Chondrocyte (in vitro differentiated cells): ENCODE data around the gene SLC9A3. TPM values are rescaled to one million over a fixed set of nuclear protein-coding genes. Genes with fewer than 3 reads are reported as not detected.
"Not testable (repeated sequence)": the region's sequence is repeated elsewhere in the genome, so short reads cannot be mapped to it uniquely, and the experiment has no call there.

Source experiments
- DNase-seq: peaks from one replicate; pipeline ENCODE4 v3.0.0; 2021; ENCODE audit warnings: mixed read lengths, low spot score
- H3K27ac Mint-ChIP-seq: one replicate; pipeline ENCODE4 v1.8.0; 2021; ENCODE audit warnings: mild to moderate bottlenecking, moderate library complexity, mixed read lengths; ENCODE audit not compliant: unreplicated experiment
- H3K27me3 Mint-ChIP-seq: 2 replicates; pipeline ENCODE4 v1.8.0; 2021; ENCODE audit warnings: low read depth, mixed read lengths
- H3K36me3 Mint-ChIP-seq: 2 replicates; pipeline ENCODE4 v1.8.0; 2021; ENCODE audit warnings: low read depth, mixed read lengths
- H3K4me1 Mint-ChIP-seq: 2 replicates; pipeline ENCODE4 v1.8.0; 2021; ENCODE audit warnings: low read depth, mild to moderate bottlenecking, mixed read lengths
- H3K4me3 Mint-ChIP-seq: one replicate; pipeline ENCODE4 v1.8.0; 2021; ENCODE audit warnings: mild to moderate bottlenecking, moderate library complexity, mixed read lengths; ENCODE audit not compliant: unreplicated experiment
- H3K9me3 Mint-ChIP-seq: 2 replicates; pipeline ENCODE4 v1.8.0; 2021; ENCODE audit warnings: low read depth, mixed read lengths
- total RNA-seq: library from RNA; stranded (reverse); gene quantifications from 3 replicates; pipeline ENCODE4 v1.2.1, GENCODE V29; 2021
- TF ChIP-seq, protein P1 (sequence below): fragments of 200-600 bp; sonication (generic); IDR thresholded peaks from 2 replicates; pipeline ENCODE4 v1.5.0; 2021; ENCODE audit warnings: antibody characterized with exemption, mild to moderate bottlenecking, moderate library complexity

SLC9A3 gene
- total RNA-seq, 1 donor from 2014 or later: 0.95 TPM

GRCh38 chr5:514101-514485 lies 10.2 kb downstream of the SLC9A3 start:
- Mint-ChIP-seq H3K27me3 (peaks cover 51% of the 10 kb centered on the region), H3K4me1 (no peaks in the 10 kb centered on the region), H3K4me3 (no peak overlapping the region), H3K36me3 (peaks cover 2% of the 10 kb centered on the region), H3K9me3 (peaks cover 3% of the 10 kb centered on the region), H3K27ac (no peak overlapping the region)
- TF ChIP-seq, protein P1, sequence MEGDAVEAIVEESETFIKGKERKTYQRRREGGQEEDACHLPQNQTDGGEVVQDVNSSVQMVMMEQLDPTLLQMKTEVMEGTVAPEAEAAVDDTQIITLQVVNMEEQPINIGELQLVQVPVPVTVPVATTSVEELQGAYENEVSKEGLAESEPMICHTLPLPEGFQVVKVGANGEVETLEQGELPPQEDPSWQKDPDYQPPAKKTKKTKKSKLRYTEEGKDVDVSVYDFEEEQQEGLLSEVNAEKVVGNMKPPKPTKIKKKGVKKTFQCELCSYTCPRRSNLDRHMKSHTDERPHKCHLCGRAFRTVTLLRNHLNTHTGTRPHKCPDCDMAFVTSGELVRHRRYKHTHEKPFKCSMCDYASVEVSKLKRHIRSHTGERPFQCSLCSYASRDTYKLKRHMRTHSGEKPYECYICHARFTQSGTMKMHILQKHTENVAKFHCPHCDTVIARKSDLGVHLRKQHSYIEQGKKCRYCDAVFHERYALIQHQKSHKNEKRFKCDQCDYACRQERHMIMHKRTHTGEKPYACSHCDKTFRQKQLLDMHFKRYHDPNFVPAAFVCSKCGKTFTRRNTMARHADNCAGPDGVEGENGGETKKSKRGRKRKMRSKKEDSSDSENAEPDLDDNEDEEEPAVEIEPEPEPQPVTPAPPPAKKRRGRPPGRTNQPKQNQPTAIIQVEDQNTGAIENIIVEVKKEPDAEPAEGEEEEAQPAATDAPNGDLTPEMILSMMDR: no peak
- no peak for DNase-seq

DNA sequence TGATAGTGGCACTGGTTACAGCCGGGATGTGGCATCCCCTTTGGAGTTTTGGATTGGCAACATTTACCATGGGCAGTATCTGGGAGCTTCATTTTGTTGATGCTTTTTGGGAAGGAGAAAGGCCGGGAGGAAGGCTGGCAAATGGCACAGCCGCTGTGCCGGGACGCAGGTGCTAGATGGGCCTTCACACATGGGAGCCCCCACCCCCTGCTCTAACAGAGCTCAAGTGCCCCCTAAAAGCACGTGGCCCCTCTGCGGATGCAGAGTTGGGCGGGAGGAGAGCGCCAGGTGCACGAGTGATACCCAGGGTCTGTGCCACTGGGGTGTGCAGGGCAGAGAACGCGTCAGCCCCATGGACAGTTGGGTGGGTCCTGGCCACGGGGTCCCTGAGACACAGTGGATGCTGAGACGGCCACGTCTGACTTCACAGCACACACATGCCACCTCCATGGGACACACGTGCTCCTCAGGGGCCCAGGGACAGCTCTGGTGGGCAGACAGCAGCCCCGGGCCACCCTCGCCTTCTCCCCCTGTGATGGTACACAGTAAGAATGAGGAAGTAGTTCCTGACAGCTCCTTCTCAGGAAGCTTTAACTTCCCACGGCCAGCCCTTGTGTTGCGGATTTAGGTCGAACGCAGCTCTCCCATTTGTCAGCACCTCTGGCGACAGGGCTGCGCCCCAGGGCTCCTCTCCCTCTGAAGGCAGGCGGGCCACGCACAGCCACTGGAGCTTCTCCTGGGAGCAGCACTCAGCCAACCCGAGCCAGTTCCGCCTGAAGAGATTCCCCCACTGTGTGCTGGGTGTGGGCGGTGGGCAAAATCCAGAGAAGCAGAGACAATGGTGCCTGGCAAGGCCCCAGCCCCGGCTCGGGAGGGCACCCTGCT lies 10.8 kb downstream of the SLC9A3 start:
- H3K4me3 Mint-ChIP-seq: no peak overlapping the region
- H3K4me1 Mint-ChIP-seq: no peaks in the 10 kb centered on the region
- peaks cover 2% of the 10 kb centered on the region for H3K36me3 Mint-ChIP-seq
- no peak overlapping the region for H3K27ac Mint-ChIP-seq
- peaks cover 3% of the 10 kb centered on the region for H3K9me3 Mint-ChIP-seq
- no peak for DNase-seq
- H3K27me3 Mint-ChIP-seq: peaks cover 50% of the 10 kb centered on the region
- TF ChIP-seq, protein P1: no peak

- H3K27ac Mint-ChIP-seq: no peak overlapping the region
- no peaks in the 10 kb centered on the region for H3K36me3 Mint-ChIP-seq
- H3K4me1 Mint-ChIP-seq: no peaks in the 10 kb centered on the region
- TF ChIP-seq, protein P1: no peak
- H3K27me3 Mint-ChIP-seq: peaks cover 36% of the 10 kb centered on the region
- no peak overlapping the region for H3K4me3 Mint-ChIP-seq
- no peaks in the 10 kb centered on the region for H3K9me3 Mint-ChIP-seq
- no peak for DNase-seq
Measured at GRCh38 chr5:511476-511875, 12.8 kb downstream of the SLC9A3 start.

DNA sequence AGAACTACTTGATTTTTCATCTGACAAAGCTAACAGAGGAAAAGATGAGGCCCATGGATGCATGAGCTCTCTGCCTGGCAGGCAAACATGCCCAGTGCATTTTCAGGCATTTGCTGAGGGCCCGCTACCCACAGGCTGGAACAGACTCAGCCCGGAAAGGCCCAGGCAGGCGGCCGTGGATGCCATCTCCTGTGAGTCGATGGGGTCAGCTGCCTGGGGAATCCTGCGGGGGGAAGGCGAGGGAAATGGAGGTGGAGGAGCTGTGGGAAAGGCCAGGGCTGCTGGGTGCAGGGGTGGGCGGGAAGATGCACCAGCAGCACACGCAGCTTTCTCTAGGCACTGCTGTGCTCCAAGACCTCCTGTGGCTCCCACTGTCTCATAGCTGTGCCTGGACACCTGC lies 13.7 kb downstream of the SLC9A3 start:
- Mint-ChIP-seq H3K4me1 (no peaks in the 10 kb centered on the region), H3K4me3 (no peak overlapping the region), H3K27me3 (peaks cover 30% of the 10 kb centered on the region), H3K9me3 (no peaks in the 10 kb centered on the region), H3K27ac (no peak overlapping the region), H3K36me3 (no peaks in the 10 kb centered on the region)
- DNase-seq: no peak
- TF ChIP-seq, protein P1: no peak

- no peaks in the 10 kb centered on the region for H3K9me3 Mint-ChIP-seq
- no peaks in the 10 kb centered on the region for H3K36me3 Mint-ChIP-seq
- no peak overlapping the region for H3K27ac Mint-ChIP-seq
- no peak overlapping the region for H3K4me3 Mint-ChIP-seq
- H3K4me1 Mint-ChIP-seq: no peaks in the 10 kb centered on the region
- TF ChIP-seq, protein P1: no peak
- peaks cover 24% of the 10 kb centered on the region for H3K27me3 Mint-ChIP-seq
- DNase-seq: no peak
Measured at GRCh38 chr5:509611-510185, 14.6 kb downstream of the SLC9A3 start.

DNA sequence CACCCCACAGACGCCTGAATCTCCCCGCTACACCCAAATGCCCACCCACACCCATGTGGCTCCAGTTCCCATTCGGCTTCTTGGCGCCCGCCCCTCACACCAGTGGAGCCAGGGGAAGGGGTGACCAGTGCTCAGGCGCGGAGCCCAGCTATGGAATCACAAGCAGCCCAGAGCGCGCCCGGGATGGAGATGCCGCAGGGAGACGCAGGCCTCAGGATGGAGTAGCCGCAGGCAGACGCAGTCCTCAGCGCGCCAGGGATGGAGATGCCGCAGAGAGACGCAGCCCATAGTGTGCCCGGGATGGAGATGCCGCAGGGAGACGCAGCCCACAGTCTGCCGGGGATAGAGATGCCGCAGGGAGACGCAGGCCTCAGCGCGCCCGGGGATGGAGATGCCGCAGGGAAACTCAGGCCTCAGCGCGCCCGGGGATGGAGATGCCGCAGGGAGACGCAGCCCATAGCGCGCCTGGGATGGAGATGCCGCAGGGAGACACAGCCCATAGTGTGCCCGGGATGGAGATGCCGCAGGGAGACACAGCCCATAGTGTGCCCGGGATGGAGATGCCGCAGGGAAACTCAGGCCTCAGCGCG lies 16.2 kb downstream of the SLC9A3 start:
- H3K4me1 Mint-ChIP-seq, H3K9me3 Mint-ChIP-seq, H3K36me3 Mint-ChIP-seq, H3K27ac Mint-ChIP-seq, DNase-seq, H3K4me3 Mint-ChIP-seq: not testable (repeated sequence)
- peaks cover 23% of the 10 kb centered on the region for H3K27me3 Mint-ChIP-seq
